RWPE1 (cell line): ENCODE data around the gene RNF14.
A peak's percentile ranks its signal among the peaks of the same experiment; 100 is the strongest.

Experiments
- CTCF ChIA-PET: fragments of 350-600 bp; sonication (Branson Sonifier 250); formaldehyde crosslinking; extraction: SDS; loops from one replicate; lab custom pipeline; 2021; lab: Yijun Ruan, JAX
- POLR2A ChIA-PET: fragments of 400-600 bp; formaldehyde crosslinking; extraction: SDS; loops from one replicate; lab custom pipeline; 2020; ENCODE audit warnings: antibody characterized with exemption; ENCODE audit not compliant: low non-redundant PET; lab: Yijun Ruan, JAX
- DNase-seq: peaks from one replicate; pipeline ENCODE4 v3.0.0; 2012; ENCODE audit warnings: low spot score
- H3K27ac ChIP-seq: fragments of 450-650 bp; 2 replicates; pipeline ENCODE4 v1.5.1; 2017
- CTCF ChIP-seq: fragments of 450-650 bp; conservative IDR thresholded peaks from 2 replicates; pipeline ENCODE4 v1.5.1; 2017; ENCODE audit warnings: low read depth, mild to moderate bottlenecking

Gene RNF14

GRCh38 chr5:141935538-141935937, 33.4 kb upstream of the RNF14 start:
- POLR2A ChIA-PET = no interaction called here
- CTCF ChIA-PET = interaction anchor here (2.3 kb wide), 1 partner anchor 25 kb away, joined by 13 read pairs; no protein-coding TSS in a partner anchor
- peak; percentile 80 for DNase-seq
- H3K27ac ChIP-seq = peak overlapping the region; percentile 34; the same call in 1 of the 2 replicates
- no peak for TF ChIP-seq CTCF

GRCh38 chr5:141940695-141941271, 28.1 kb upstream of the RNF14 start:
- ChIA-PET CTCF (interaction anchor here (0.8 to 3.5 kb wide), 3 partner anchors 20 to 40 kb away, joined by 3 to 21 read pairs (median 3); no protein-coding TSS in a partner anchor), POLR2A (interaction anchor here (0.5 to 0.6 kb wide), 2 partner anchors 307 to 532 kb away, joined by 5 to 6 read pairs; no protein-coding TSS in a partner anchor)
- DNase-seq = no peak
- TF ChIP-seq CTCF = no peak
- peak overlapping the region; percentile 51 for H3K27ac ChIP-seq

DNA sequence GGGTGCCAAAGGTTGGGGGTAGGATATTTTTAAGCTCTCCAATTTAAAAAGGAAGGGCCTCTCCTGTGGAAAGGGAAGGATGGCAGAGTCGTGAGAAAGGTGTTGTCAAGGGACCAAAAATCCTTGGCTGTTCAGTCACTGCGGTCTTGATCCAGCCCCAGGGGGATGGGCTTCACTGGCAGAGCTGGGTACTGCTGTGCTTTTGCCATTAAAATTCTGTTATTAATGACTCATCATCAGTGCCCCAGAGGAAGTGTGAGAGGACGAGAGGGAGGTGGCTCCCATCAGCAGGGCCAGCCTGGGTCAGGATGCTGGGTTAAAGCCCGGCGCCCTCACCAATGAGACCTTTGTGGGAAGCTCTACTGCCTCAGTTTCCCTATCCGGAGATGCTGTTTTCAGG, 27.6 kb upstream of the RNF14 start:
- ChIA-PET POLR2A (interaction anchor here (0.6 kb wide), 1 partner anchor 52 kb away, joined by 3 read pairs; no protein-coding TSS in a partner anchor), CTCF (interaction anchor here (0.8 to 3.5 kb wide), 2 partner anchors 19 to 24 kb away, joined by 3 to 21 read pairs; no protein-coding TSS in a partner anchor)
- DNase-seq = peak; percentile 62
- H3K27ac ChIP-seq = peak overlapping the region; percentile 51
- TF ChIP-seq CTCF = no peak

DNA sequence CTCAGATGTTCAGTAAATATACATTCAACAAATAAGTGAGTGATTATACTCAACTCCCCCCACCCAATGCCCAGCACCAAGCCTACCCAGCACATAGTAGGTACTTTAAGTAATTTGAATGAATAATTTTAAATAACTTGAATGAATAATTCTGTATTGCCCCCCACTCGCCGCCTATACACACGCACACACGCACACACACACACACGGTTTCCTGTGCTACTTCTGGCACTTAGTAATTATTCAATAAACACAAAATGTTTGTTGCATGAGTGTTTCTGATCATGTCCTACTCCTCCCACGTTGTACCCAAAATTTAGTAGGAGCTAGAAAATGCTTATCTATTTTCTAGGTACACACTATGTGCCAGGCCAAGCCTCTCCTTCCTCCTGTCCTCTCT, 27.1 kb upstream of the RNF14 start:
- no peak for DNase-seq
- POLR2A ChIA-PET = interaction anchor here (0.6 kb wide), 1 partner anchor 52 kb away, joined by 3 read pairs; no protein-coding TSS in a partner anchor
- CTCF ChIA-PET = interaction anchor here (0.7 to 3.5 kb wide), 3 partner anchors 19 to 52 kb away, joined by 3 to 21 read pairs (median 4); partner anchors contain the start of gene RNF14
- H3K27ac ChIP-seq = no peak overlapping the region
- TF ChIP-seq CTCF = no peak

DNA sequence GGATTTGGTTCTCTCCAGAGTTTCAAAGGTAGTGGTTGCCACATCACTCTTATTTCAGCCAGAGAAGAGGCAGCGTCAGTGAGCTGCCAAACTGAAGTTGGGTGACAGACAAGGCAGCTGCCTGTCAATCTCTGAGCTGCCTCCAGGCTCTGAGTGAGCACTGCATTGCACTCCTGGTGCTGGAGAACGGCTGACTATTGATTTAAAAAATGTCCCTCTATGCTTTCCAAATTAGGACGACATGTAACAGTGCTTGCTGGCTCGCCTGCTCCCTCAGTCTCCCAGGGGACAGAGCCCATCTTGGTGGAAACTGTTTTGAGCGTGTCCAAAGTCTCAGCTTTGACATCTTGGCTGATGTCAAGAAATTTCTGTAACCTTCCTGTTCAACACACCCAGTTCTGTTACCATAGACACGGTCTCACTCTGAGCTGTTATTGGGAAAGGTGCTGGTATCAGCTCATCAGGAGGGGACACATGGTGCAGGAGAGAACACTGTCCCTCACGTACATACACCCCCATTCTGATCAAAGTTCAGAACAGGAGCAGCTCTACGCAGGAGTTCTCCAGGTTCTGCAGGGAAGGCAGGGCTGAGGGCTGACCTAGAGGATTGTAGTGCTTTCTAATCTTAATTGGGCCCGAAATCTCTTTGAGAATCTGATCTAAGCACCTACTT, 26.6 kb upstream of the RNF14 start:
- ChIA-PET CTCF (interaction anchor here (0.7 to 3.5 kb wide), 4 partner anchors 18 to 250 kb away, joined by 3 to 21 read pairs (median 4); partner anchors contain the start of gene RNF14), POLR2A (no interaction called here)
- no peak overlapping the region for H3K27ac ChIP-seq
- TF ChIP-seq CTCF = no peak
- no peak for DNase-seq

DNA sequence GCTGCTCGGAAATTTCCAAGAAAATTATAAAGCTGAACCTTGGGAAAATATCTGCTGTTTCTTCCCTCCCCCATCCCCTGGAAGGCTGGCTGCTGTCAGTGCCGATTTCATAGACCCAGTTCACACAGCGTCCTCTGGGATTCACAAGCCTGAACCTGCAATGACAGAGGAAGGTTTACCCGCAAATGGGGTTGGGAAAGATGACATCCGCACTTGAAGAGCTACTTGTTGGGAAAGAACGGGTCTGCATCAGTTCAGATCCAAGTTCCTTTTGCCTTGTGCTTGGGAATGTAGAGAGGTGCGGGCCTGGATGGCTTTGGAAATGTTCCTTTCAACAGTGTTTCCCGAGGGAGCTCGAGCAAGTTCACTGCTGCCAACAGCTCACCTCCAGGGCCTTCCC, 24.8 kb upstream of the RNF14 start:
- no peak overlapping the region for H3K27ac ChIP-seq
- ChIA-PET CTCF (interaction anchor here (0.7 to 2.3 kb wide), 4 partner anchors 17 to 132 kb away, joined by 3 to 10 read pairs (median 4); no protein-coding TSS in a partner anchor), POLR2A (no interaction called here)
- TF ChIP-seq CTCF = no peak
- DNase-seq = peak; percentile 36
